ENCODE data around the gene TRIM9. TPM values are rescaled to one million over a fixed set of nuclear protein-coding genes. Genes with fewer than 3 reads are reported as not detected.

The TRIM9 gene
- under 0.01 and 0.26 TPM in 2 replicates for total RNA-seq

GRCh38 chr14:51094901-51095853, at the start of gene TRIM9:
Gene TRIM9 (minus strand): TSS chr14:51095105. CDS start chr14:51094939, 166 bp downstream.
- Histone ChIP-seq H3K36me3 (ENCODE audit: control insufficient read depth, insufficient read depth, low read length) (no peaks in the 10 kb centered on the region), H3K27me3 (ENCODE audit: control insufficient read depth, insufficient read depth, low read length) (peaks cover 8% of the 10 kb centered on the region), H3K4me3 (ENCODE audit: low read depth, low read length) (peak within 1 kb of the TSS; percentile 67)
- no peak for TF ChIP-seq CTCF (IDR thresholded peaks at IDR 0.05; ENCODE audit: insufficient read depth, low read length, severe bottlenecking)
- FAIRE-seq (no peak), DNase-seq (ENCODE audit: low read depth) (peak; percentile 93)

GRCh38 chr14:51140856-51141255, 46.0 kb upstream of the TRIM9 start:
- TF ChIP-seq CTCF (IDR thresholded peaks at IDR 0.05; ENCODE audit: insufficient read depth, low read length, severe bottlenecking): no peak
- FAIRE-seq (no peak), DNase-seq (ENCODE audit: low read depth) (no peak)
- Histone ChIP-seq H3K27me3 (ENCODE audit: control insufficient read depth, insufficient read depth, low read length) (no peaks in the 10 kb centered on the region), H3K36me3 (ENCODE audit: control insufficient read depth, insufficient read depth, low read length) (no peaks in the 10 kb centered on the region), H3K4me3 (ENCODE audit: low read depth, low read length) (no peak overlapping the region)

GRCh38 chr14:51140338-51140737, 45.4 kb upstream of the TRIM9 start:
- Histone ChIP-seq H3K27me3 (ENCODE audit: control insufficient read depth, insufficient read depth, low read length) (no peaks in the 10 kb centered on the region), H3K36me3 (ENCODE audit: control insufficient read depth, insufficient read depth, low read length) (no peaks in the 10 kb centered on the region), H3K4me3 (ENCODE audit: low read depth, low read length) (no peak overlapping the region)
- no peak for TF ChIP-seq CTCF (IDR thresholded peaks at IDR 0.05; ENCODE audit: insufficient read depth, low read length, severe bottlenecking)
- FAIRE-seq (no peak), DNase-seq (ENCODE audit: low read depth) (no peak)

- no peaks in the 10 kb centered on the region for H3K27me3 ChIP-seq (ENCODE audit: control insufficient read depth, insufficient read depth, low read length)
- no peaks in the 10 kb centered on the region for H3K36me3 ChIP-seq (ENCODE audit: control insufficient read depth, insufficient read depth, low read length)
- FAIRE-seq (peak; percentile 7), DNase-seq (ENCODE audit: low read depth) (peak; percentile 82)
- H3K4me3 ChIP-seq (ENCODE audit: low read depth, low read length): no peak overlapping the region
- TF ChIP-seq CTCF (IDR thresholded peaks at IDR 0.05; ENCODE audit: insufficient read depth, low read length, severe bottlenecking): no peak
Measured at GRCh38 chr14:51139121-51139681, 44.3 kb upstream of the TRIM9 start.

GRCh38 chr14:51138404-51139103, 43.6 kb upstream of the TRIM9 start:
- no peak overlapping the region for H3K4me3 ChIP-seq (ENCODE audit: low read depth, low read length)
- no peaks in the 10 kb centered on the region for H3K36me3 ChIP-seq (ENCODE audit: control insufficient read depth, insufficient read depth, low read length)
- H3K27me3 ChIP-seq (ENCODE audit: control insufficient read depth, insufficient read depth, low read length): no peaks in the 10 kb centered on the region
- TF ChIP-seq CTCF (IDR thresholded peaks at IDR 0.05; ENCODE audit: insufficient read depth, low read length, severe bottlenecking): no peak
- FAIRE-seq (no peak), DNase-seq (ENCODE audit: low read depth) (no peak)
